HepG2 (cell line): ENCODE data around the gene TMX2.

Experiments
- ATF2 ChIP-seq: sonication (generic); formaldehyde crosslinking; IDR thresholded peaks from 2 replicates; pipeline ENCODE4 v1.4.0; 2020; ENCODE audit warnings: missing genetic modification reagents
- CTCF ChIP-seq: sonication (generic); formaldehyde crosslinking; IDR thresholded peaks from 2 replicates; pipeline ENCODE4 v1.5.0; 2020; ENCODE audit warnings: mild to moderate bottlenecking, missing genetic modification reagents, moderate library complexity
- MAX ChIP-seq: IDR thresholded peaks from 2 replicates; pipeline ENCODE4 v1.6.1; 2012; ENCODE audit warnings: inconsistent platforms
- MZF1 ChIP-seq: sonication (generic); formaldehyde crosslinking; IDR thresholded peaks from 2 replicates; pipeline ENCODE4 v1.8.1; 2023; ENCODE audit warnings: mild to moderate bottlenecking, missing genetic modification reagents, borderline replicate concordance
- NFKB2 ChIP-seq: sonication (generic); formaldehyde crosslinking; IDR thresholded peaks from 2 replicates; pipeline ENCODE4 v1.4.0; 2020; ENCODE audit warnings: missing genetic modification reagents, borderline replicate concordance
- ZNF10 ChIP-seq: sonication (generic); formaldehyde crosslinking; IDR thresholded peaks from 2 replicates; pipeline ENCODE4 v1.4.0; 2020; ENCODE audit warnings: mild to moderate bottlenecking, low read depth, missing genetic modification reagents, borderline replicate concordance
- ZNF513 ChIP-seq: sonication (generic); formaldehyde crosslinking; conservative IDR thresholded peaks from 2 replicates; pipeline ENCODE4 v1.5.0; 2020; ENCODE audit warnings: missing genetic modification reagents
- ZNF891 ChIP-seq: sonication (generic); formaldehyde crosslinking; IDR thresholded peaks from 2 replicates; pipeline ENCODE4 v1.5.0; 2020; ENCODE audit warnings: mild to moderate bottlenecking, missing genetic modification reagents

- TF ChIP-seq NFKB2 (CRISPR knock-in tag) = no peak
- TF ChIP-seq ATF2 (CRISPR knock-in tag) = no peak
- no peak for TF ChIP-seq ZNF513 (CRISPR knock-in tag)
- TF ChIP-seq MAX = no peak
- no peak for TF ChIP-seq MZF1 (CRISPR knock-in tag)
- TF ChIP-seq ZNF10 (CRISPR knock-in tag) = no peak
- TF ChIP-seq CTCF (CRISPR knock-in tag) = peak; percentile 76
- no peak for TF ChIP-seq ZNF891
Measured at GRCh38 chr11:57751676-57752253, 39.4 kb downstream of the TMX2 start, which contains the start of gene BTBD18.
